Stimulated activated CD4-positive, alpha-beta T cell treated with anti-CD3 and anti-CD28 coated beads, Interleukin-1b, Interleukin-23, amount 100 ng/mL, for 24 hours (primary cell): ENCODE measurements around the gene POLR2H.
A peak's percentile ranks its signal among the peaks of the same experiment; 100 is the strongest.

ENCODE experiments used
- DNase-seq, 4 experiments: peaks; one replicate each; pipeline ENCODE4 v3.0.0-alpha.2; 2020; ENCODE audit warnings: low read depth in 4 of 4, low spot score in 1 of 4

POLR2H gene

GRCh38 chr3:184361532-184361931, at the start of gene POLR2H, which contains the start of gene CLCN2:
POLR2H (plus strand) TSS chr3:184361710; CDS start chr3:184363493, 1,783 bp downstream.
CLCN2 (minus strand) TSS chr3:184361605; CDS start chr3:184361479, 126 bp downstream.
- peak in 3 of 4 experiments; percentile 23 to 45 (median 23) for DNase-seq

GRCh38 chr3:184314363-184314699, 47.2 kb upstream of the POLR2H start, which contains the start of gene EIF4G1:
EIF4G1 (plus strand) TSS chr3:184314606; CDS start chr3:184315797, 1,191 bp downstream.
- peak; percentile 85 to 89 (median 86) for DNase-seq

- peak in 1 of 4 experiments; percentile 31 for DNase-seq
These were observed 46.6 kb upstream of the POLR2H start for GRCh38 chr3:184314700-184315542.

GRCh38 chr3:184315543-184315867, 46.0 kb upstream of the POLR2H start:
- no peak for DNase-seq

- no peak for DNase-seq
These were observed 45.4 kb upstream of the POLR2H start for GRCh38 chr3:184315871-184316661.

GRCh38 chr3:184316792-184317191, 44.7 kb upstream of the POLR2H start:
- no peak for DNase-seq

GRCh38 chr3:184317201-184317600, 44.3 kb upstream of the POLR2H start:
- no peak for DNase-seq

- DNase-seq = peak in 2 of 4 experiments; percentile 34 to 52
These were observed 41.4 kb upstream of the POLR2H start for GRCh38 chr3:184320104-184320445.

GRCh38 chr3:184321666-184322065, 39.8 kb upstream of the POLR2H start:
- no peak for DNase-seq

GRCh38 chr3:184322731-184323487, 38.6 kb upstream of the POLR2H start:
- no peak for DNase-seq

GRCh38 chr3:184323696-184324095, 37.8 kb upstream of the POLR2H start:
- DNase-seq = no peak

GRCh38 chr3:184325269-184325668, 36.2 kb upstream of the POLR2H start:
- no peak for DNase-seq

GRCh38 chr3:184325715-184326369, 35.7 kb upstream of the POLR2H start:
- peak in 1 of 4 experiments; percentile 28 for DNase-seq

- DNase-seq = no peak
These were observed 34.3 kb upstream of the POLR2H start for GRCh38 chr3:184327171-184327570.

GRCh38 chr3:184328516-184328915, 33.0 kb upstream of the POLR2H start:
- no peak for DNase-seq

- DNase-seq = no peak
These were observed 29.0 kb upstream of the POLR2H start for GRCh38 chr3:184332370-184333090.

GRCh38 chr3:184333190-184333589, 28.3 kb upstream of the POLR2H start:
- DNase-seq = no peak

- DNase-seq = no peak
These were observed 27.8 kb upstream of the POLR2H start for GRCh38 chr3:184333700-184334099.

GRCh38 chr3:184334470-184335158, 26.9 kb upstream of the POLR2H start:
- no peak for DNase-seq

GRCh38 chr3:184335291-184335660, 26.2 kb upstream of the POLR2H start:
- DNase-seq = no peak
